Measurements from ENCODE around the gene ZNF628. TPM values are rescaled to one million over a fixed set of nuclear protein-coding genes. Genes with fewer than 3 reads are reported as not detected.
A peak's percentile ranks its signal among the peaks of the same experiment; 100 is the strongest.

ZNF628 gene
- polyA plus RNA-seq, 1 experiment = 0.12 TPM

GRCh38 chr19:55491546-55492360 lies 15.3 kb downstream of the ZNF628 start:
- Histone ChIP-seq H3K27ac (ENCODE audit: low read depth, low read length) (no peak overlapping the region), H3K27me3 (ENCODE audit: control insufficient read depth, insufficient read depth, low read length) (no peaks in the 10 kb centered on the region), H3K9me3 (ENCODE audit: control insufficient read depth, insufficient read depth, low read length) (no peaks in the 10 kb centered on the region), H3K4me3 (ENCODE audit: low read depth, low read length) (no peak overlapping the region)
- no peak for DNase-seq (ENCODE audit: low read depth, low spot score)
- POLR2A ChIA-PET = interaction anchor here (1.0 kb wide), 1 partner anchor 30 kb away, joined by 3 read pairs; no protein-coding TSS in a partner anchor
- TF ChIP-seq CTCF (IDR thresholded peaks at IDR 0.05; ENCODE audit: low read depth, low read length) = no peak
- CTCF ChIA-PET = interaction anchor here (7.6 to 8.4 kb wide), 2 partner anchors 13 to 24 kb away, joined by 62 to 69 read pairs; no protein-coding TSS in a partner anchor

DNA sequence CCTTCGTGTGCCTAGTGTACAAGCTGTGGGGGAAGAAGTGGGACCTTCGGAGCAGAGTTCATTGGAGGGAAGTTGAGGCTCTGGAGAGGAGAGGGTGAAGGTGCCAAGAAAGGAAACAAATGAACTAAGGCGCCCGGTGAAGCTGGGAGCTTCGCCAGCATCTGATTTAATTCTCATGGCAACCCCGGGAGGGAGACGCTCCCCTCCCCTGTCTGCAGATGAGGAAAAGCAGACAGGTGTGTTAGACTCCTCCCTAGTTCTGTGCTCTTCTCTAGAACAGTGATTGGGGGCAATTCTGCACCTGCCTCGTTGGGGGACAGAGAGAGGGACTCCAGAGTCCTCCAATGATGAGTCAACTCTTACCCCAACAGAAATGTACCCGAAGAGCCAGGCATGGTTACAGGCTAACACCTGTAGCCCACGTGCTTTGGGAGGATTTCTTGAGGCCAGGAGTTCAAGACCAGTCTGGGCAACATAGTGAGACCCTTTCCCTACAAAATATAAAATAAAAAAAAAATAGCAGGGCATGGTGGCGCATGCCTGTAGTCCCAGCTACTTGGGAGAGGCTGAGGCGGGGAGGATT lies 16.0 kb downstream of the ZNF628 start:
- no peak for TF ChIP-seq CTCF (IDR thresholded peaks at IDR 0.05; ENCODE audit: low read depth, low read length)
- Histone ChIP-seq H3K27ac (ENCODE audit: low read depth, low read length) (no peak overlapping the region), H3K9me3 (ENCODE audit: control insufficient read depth, insufficient read depth, low read length) (no peaks in the 10 kb centered on the region), H3K27me3 (ENCODE audit: control insufficient read depth, insufficient read depth, low read length) (no peaks in the 10 kb centered on the region), H3K4me3 (ENCODE audit: low read depth, low read length) (no peak overlapping the region)
- DNase-seq (ENCODE audit: low read depth, low spot score) = no peak
- ChIA-PET CTCF (interaction anchor here (7.6 to 8.4 kb wide), 2 partner anchors 12 to 24 kb away, joined by 62 to 69 read pairs; no protein-coding TSS in a partner anchor), POLR2A (no interaction called here)

DNA sequence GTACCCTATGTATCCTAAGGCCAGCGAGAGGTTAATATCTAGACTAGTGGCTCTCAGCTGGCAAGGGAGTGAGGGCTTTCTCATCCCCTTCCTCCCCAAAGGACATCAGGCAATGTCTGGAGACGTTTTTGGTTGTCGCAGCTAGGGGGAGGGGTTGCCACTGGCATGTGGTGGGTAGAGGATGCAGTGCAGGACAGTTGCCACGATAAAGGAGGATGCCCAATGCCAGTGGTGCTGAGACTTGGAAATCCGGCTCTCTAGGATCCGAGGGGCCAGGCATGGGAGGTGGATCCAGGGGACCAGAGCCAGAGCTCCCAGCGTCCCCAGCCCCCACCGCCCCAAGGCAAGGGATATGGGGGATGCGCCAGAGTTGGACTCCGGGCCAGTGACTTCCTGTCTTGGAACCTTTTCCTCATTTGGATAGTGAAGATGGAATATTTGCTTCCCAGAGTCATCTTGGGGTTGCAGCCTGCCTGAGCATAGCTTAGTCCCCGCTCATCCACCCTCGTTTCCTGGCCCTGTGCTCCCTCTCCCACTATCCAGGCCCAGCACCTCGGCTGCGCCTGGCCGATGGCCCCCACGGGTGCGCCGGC lies 16.7 kb downstream of the ZNF628 start:
- ChIA-PET CTCF (interaction anchor here (7.6 to 8.4 kb wide), 2 partner anchors 11 to 25 kb away, joined by 62 to 69 read pairs; no protein-coding TSS in a partner anchor), POLR2A (interaction anchor here (0.6 to 1.3 kb wide), 2 partner anchors 9 to 11 kb away, joined by 3 to 4 read pairs; partner anchors contain the start of gene NAT14)
- H3K27ac ChIP-seq (ENCODE audit: low read depth, low read length) = peak overlapping the region; percentile 73
- H3K27me3 ChIP-seq (ENCODE audit: control insufficient read depth, insufficient read depth, low read length) = no peaks in the 10 kb centered on the region
- DNase-seq (ENCODE audit: low read depth, low spot score) = no peak
- TF ChIP-seq CTCF (IDR thresholded peaks at IDR 0.05; ENCODE audit: low read depth, low read length) = no peak
- H3K4me3 ChIP-seq (ENCODE audit: low read depth, low read length) = peak overlapping the region; percentile 45
- no peaks in the 10 kb centered on the region for H3K9me3 ChIP-seq (ENCODE audit: control insufficient read depth, insufficient read depth, low read length)

GRCh38 chr19:55493645-55494171 lies 17.3 kb downstream of the ZNF628 start:
- CTCF ChIA-PET = interaction anchor here (1.6 to 8.4 kb wide), 3 partner anchors 11 to 113 kb away, joined by 3 to 69 read pairs (median 62); no protein-coding TSS in a partner anchor
- peak overlapping the region; percentile 73 for H3K27ac ChIP-seq (ENCODE audit: low read depth, low read length)
- peak overlapping the region; percentile 45 for H3K4me3 ChIP-seq (ENCODE audit: low read depth, low read length)
- H3K27me3 ChIP-seq (ENCODE audit: control insufficient read depth, insufficient read depth, low read length) = no peaks in the 10 kb centered on the region
- DNase-seq (ENCODE audit: low read depth, low spot score) = no peak
- POLR2A ChIA-PET = interaction anchor here (0.6 to 1.7 kb wide), 5 partner anchors 9 to 106 kb away, joined by 3 to 6 read pairs (median 3); partner anchors contain the start of genes FIZ1 and NAT14
- no peak for TF ChIP-seq CTCF (IDR thresholded peaks at IDR 0.05; ENCODE audit: low read depth, low read length)
- H3K9me3 ChIP-seq (ENCODE audit: control insufficient read depth, insufficient read depth, low read length) = no peaks in the 10 kb centered on the region

Measured in AG04450 (cell line).